HepG2 (cell line): ENCODE data around the gene PKLR. TPM values are rescaled to one million over a fixed set of nuclear protein-coding genes. Genes with fewer than 3 reads are reported as not detected.
A peak's percentile ranks its signal among the peaks of the same experiment; 100 is the strongest.

Experiments
- ATAC-seq: fragments of 200-7000 bp; cut with Tn5 transposase; 3 replicates; pipeline ENCODE4 v1.9.1; 2020; ENCODE audit warnings: mild to moderate bottlenecking, moderate library complexity
- BruUV-seq: library from RNA; stranded (reverse); fragments of 400-500 nt; replicated peaks from 2 replicates; lab custom pipeline; 2021; lab: Mats Ljungman, UMichigan
- CTCF ChIA-PET: fragments of 300-600 bp; formaldehyde crosslinking; extraction: SDS; loops from one replicate; lab custom pipeline; 2021; ENCODE audit warnings: low total read pairs, inconsistent platforms, low intra/inter-chr PET ratio; lab: Yijun Ruan, JAX
- POLR2A ChIA-PET: fragments of 350-600 bp; sonication (Branson Sonifier 250); formaldehyde crosslinking; loops from one replicate; lab custom pipeline; 2020; ENCODE audit warnings: antibody characterized with exemption, inconsistent platforms; lab: Yijun Ruan, JAX
- DNase-seq: peaks from one replicate; pipeline ENCODE4 v3.0.0-alpha.2; 2015; ENCODE audit warnings: low spot score
- FAIRE-seq: peaks from 3 replicates; lab custom pipeline; 2011; peaks lifted over from hg19 to GRCh38; lab: Jason Lieb, UNC
- H2AFZ ChIP-seq: one replicate; pipeline ENCODE4 v1.6.1; 2011; ENCODE audit warnings: low read length, inconsistent platforms
- H3K27ac ChIP-seq: fragments of 300-600 bp; 3 replicates; pipeline ENCODE4 v1.8.0; 2011; ENCODE audit warnings: mixed run types, mild to moderate bottlenecking, mixed read lengths, low read length, inconsistent platforms; ENCODE audit not compliant: insufficient read depth; ENCODE audit errors: extremely low read length
- H3K27me3 ChIP-seq, 2 experiments: fragments of 200-600 bp in 1 of 2; 2 replicates in 1 of 2; 3 replicates in 1 of 2; pipeline versions ENCODE4 v1.6.0 to v1.8.0; 2011; ENCODE audit warnings: low read length in 2 of 2, mild to moderate bottlenecking in 2 of 2, moderate library complexity in 2 of 2, inconsistent platforms in 1 of 2; ENCODE audit not compliant: insufficient read depth in 2 of 2, control insufficient read depth in 1 of 2
- H3K36me3 ChIP-seq, 2 experiments: fragments of 200-600 bp in 1 of 2; replicated peaks in 1 of 2; 2 replicates in 1 of 2; 3 replicates in 1 of 2; pipeline versions ENCODE4 v1.5.1 to v1.8.0; 2011; ENCODE audit warnings: low read length in 2 of 2, inconsistent platforms in 1 of 2; ENCODE audit not compliant: insufficient read depth in 2 of 2, control insufficient read depth in 1 of 2
- H3K4me1 ChIP-seq: 2 replicates; pipeline ENCODE4 v1.5.1; 2012; ENCODE audit warnings: low read length, inconsistent platforms; ENCODE audit not compliant: insufficient read depth
- H3K4me2 ChIP-seq: 2 replicates; pipeline ENCODE4 v1.6.0; 2011; ENCODE audit warnings: low read depth, low read length, inconsistent platforms
- H3K4me3 ChIP-seq, 3 experiments: fragments of 200-600 bp in 1 of 3; sonication (generic), shearing (Covaris generic) in 1 of 3; replicated peaks in 1 of 3; 2 replicates each; pipeline ENCODE4 v1.5.1; 2011 to 2016; ENCODE audit warnings: low read length in 3 of 3, inconsistent platforms in 2 of 3, low read depth in 2 of 3, mild to moderate bottlenecking in 2 of 3, control low read depth in 1 of 3, mixed read lengths in 1 of 3; ENCODE audit not compliant: insufficient read depth in 1 of 3
- H3K79me2 ChIP-seq: one replicate; pipeline ENCODE4 v1.6.1; 2011; ENCODE audit warnings: low read length, inconsistent platforms; ENCODE audit not compliant: insufficient read depth
- H3K9ac ChIP-seq: 2 replicates; pipeline ENCODE4 v1.6.0; 2011; ENCODE audit warnings: mild to moderate bottlenecking, low read depth, low read length, inconsistent platforms; ENCODE audit not compliant: insufficient read depth
- H3K9me3 ChIP-seq: 2 replicates; pipeline ENCODE4 v1.5.1; 2012; ENCODE audit warnings: mild to moderate bottlenecking, low read length
- H4K20me1 ChIP-seq: 2 replicates; pipeline ENCODE4 v1.6.0; 2011; ENCODE audit warnings: inconsistent platforms, mild to moderate bottlenecking, low read length, moderate library complexity; ENCODE audit not compliant: insufficient read depth
- ELF3 ChIP-seq: IDR thresholded peaks from 2 replicates; pipeline ENCODE4 v1.6.1; 2016; ENCODE audit warnings: missing genetic modification reagents, missing compliant biosample characterization
- HNRNPLL ChIP-seq: fragments of 200-400 bp; formaldehyde crosslinking; IDR thresholded peaks from 2 replicates; pipeline ENCODE4 v1.6.1; 2017; ENCODE audit warnings: mild to moderate bottlenecking, low read depth, low read length; ENCODE audit not compliant: poor library complexity, severe bottlenecking
- POLR2G ChIP-seq: fragments of 200-400 bp; formaldehyde crosslinking; IDR thresholded peaks from 2 replicates; pipeline ENCODE4 v1.6.1; 2018; ENCODE audit warnings: mild to moderate bottlenecking, low read depth, low read length, moderate library complexity
- RXRB ChIP-seq: IDR thresholded peaks from 2 replicates; pipeline ENCODE4 v1.6.1; 2016; ENCODE audit warnings: borderline replicate concordance, missing genetic modification reagents, missing compliant biosample characterization
- SIX1 ChIP-seq: sonication (generic); formaldehyde crosslinking; IDR thresholded peaks from 2 replicates; pipeline ENCODE4 v1.4.0; 2020; ENCODE audit warnings: missing genetic modification reagents, borderline replicate concordance
- SMARCC2 ChIP-seq: fragments of 450-650 bp; IDR thresholded peaks from 2 replicates; pipeline ENCODE4 v1.6.1; 2017; ENCODE audit warnings: antibody characterized with exemption, mild to moderate bottlenecking
- SP4 ChIP-seq: sonication (generic); formaldehyde crosslinking; IDR thresholded peaks from 2 replicates; pipeline ENCODE4 v1.8.1; 2023; ENCODE audit warnings: mild to moderate bottlenecking, missing genetic modification reagents
- TP53 ChIP-seq: sonication (generic); formaldehyde crosslinking; conservative IDR thresholded peaks from 2 replicates; pipeline ENCODE4 v1.4.0; 2020; ENCODE audit warnings: missing genetic modification reagents
- ZBTB10 ChIP-seq: sonication (generic); formaldehyde crosslinking; IDR thresholded peaks from 2 replicates; pipeline ENCODE4 v1.4.0; 2020; ENCODE audit warnings: missing genetic modification reagents, borderline replicate concordance
- ZNF17 ChIP-seq: sonication (generic); formaldehyde crosslinking; IDR thresholded peaks from 2 replicates; pipeline ENCODE4 v1.5.0; 2020; ENCODE audit warnings: mild to moderate bottlenecking, missing genetic modification reagents
- ZNF230 ChIP-seq: sonication (generic); formaldehyde crosslinking; IDR thresholded peaks from 2 replicates; pipeline ENCODE4 v1.4.0; 2020; ENCODE audit warnings: mild to moderate bottlenecking, missing genetic modification reagents
- ZNF329 ChIP-seq: sonication (generic); formaldehyde crosslinking; IDR thresholded peaks from 2 replicates; pipeline ENCODE4 v1.9.0; 2021; ENCODE audit warnings: low read depth, mild to moderate bottlenecking, missing genetic modification reagents
- ZNF335 ChIP-seq: sonication (generic); formaldehyde crosslinking; IDR thresholded peaks from 2 replicates; pipeline ENCODE4 v1.4.0; 2020; ENCODE audit warnings: missing genetic modification reagents
- ZNF567 ChIP-seq: sonication (generic); formaldehyde crosslinking; IDR thresholded peaks from 2 replicates; pipeline ENCODE4 v1.8.1; 2023; ENCODE audit warnings: mild to moderate bottlenecking, missing genetic modification reagents, borderline replicate concordance
- WGBS: methylation state at CpG from one replicate; pipeline ENCODE4 v1.1.6; 2017; ENCODE audit warnings: low lambda C conversion rate; 5-methylcytosine and 5-hydroxymethylcytosine counted together
- in situ Hi-C: cut with HindIII; loops from 2 replicates; pipeline ENCODE4 v1.10.0; 2017; ENCODE audit warnings: low pct_unique_long_range_greater_than_20kb; ENCODE audit not compliant: extremely low pct_ligation_motif_present
- intact Hi-C: fragments of 100-400 bp; cut with micrococcal nuclease; formaldehyde crosslinking; loops from one replicate; pipeline ENCODE4 v1.10.0; 2022; ENCODE audit not compliant: unreplicated experiment
- polyA plus RNA-seq, 8 experiments: library from polyadenylated mRNA; depleted of rRNA in 3 of 8; stranded (reverse) in 7 of 8; unstranded in 1 of 8; fragments of >200 nt; fragmentation: Illumina TruSeq in 4 of 8; extraction: Trizol in 4 of 8; gene quantifications; 2 replicates each; pipeline versions ENCODE4 v1.2.1 to v1.2.3, GENCODE V29; 2011 to 2016; ENCODE audit warnings: low read depth in 4 of 8, missing spikeins in 1 of 8, mixed read lengths in 1 of 8; ENCODE audit not compliant: insufficient read depth in 1 of 8
- total RNA-seq, 5 experiments: library from RNA; depleted of rRNA; stranded (reverse); fragments of >200 nt; fragmentation: Illumina TruSeq; extraction: Trizol; gene quantifications; 2 replicates each; pipeline ENCODE4 v1.2.3, GENCODE V29; 2016; ENCODE audit warnings: low read depth in 1 of 5
- TF ChIP-seq, protein P1 (sequence below): sonication (generic); formaldehyde crosslinking; conservative IDR thresholded peaks from 2 replicates; pipeline ENCODE4 v1.4.0; 2020; ENCODE audit warnings: missing genetic modification reagents

Gene PKLR
- total and polyA plus RNA-seq, 2 of the 13 experiments (the other 11 are each of a cell fraction or from before 2014, with no cell fraction given), result 10.3 to 29.3 TPM

DNA sequence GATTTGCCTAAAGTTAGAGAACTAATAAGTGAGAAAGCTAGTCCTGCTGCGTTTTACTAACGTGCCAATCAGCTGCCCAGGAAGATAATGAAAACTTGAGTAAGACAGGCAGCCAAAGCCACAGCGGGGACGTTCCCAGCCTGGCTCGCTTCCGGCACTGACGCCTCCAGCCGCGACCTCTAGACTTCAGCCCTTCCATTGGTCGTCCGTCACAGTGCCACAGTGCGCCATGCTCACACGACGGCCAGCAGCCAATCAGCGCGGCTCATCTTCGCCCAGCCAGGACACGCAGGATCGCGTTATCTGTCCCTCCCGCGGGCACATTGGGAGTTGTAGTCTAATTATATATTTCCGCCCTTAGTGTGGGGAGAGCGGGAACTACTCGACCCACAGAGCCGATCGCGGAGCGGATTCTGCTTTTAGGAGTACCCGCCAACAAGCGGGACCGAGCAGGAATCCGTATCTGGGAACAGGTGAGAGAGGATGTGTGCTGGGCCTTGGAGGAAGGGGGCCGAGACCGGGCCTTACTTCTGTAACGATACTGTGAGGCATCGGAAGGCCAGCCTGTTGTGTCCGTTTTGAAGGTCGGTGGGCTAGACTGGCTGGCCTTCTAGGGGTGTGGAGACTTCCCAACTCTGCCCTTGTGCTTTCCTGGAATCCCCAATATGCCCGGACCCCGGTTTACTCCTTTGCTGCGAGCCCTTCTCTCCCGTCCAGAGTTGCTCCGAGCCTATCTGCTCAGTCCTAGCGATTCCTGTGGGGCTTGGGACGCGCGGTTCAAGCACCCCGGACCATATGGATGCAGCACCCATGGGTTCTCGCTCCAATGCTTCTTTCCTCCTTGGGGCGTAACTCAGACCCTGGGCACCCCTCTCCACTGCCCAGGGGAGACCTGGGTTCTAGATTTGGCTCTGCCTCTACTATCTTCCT is 7.5 kb upstream of the PKLR start, which contains the start of gene FDPS:
Gene FDPS (plus strand): TSS at position 374 of the 930 bp plus-strand sequence. CDS start 924 bp downstream, outside the sequence.
- FAIRE-seq, result peak; percentile 98
- BruUV-seq, result TSS peak; percentile 91
- ATAC-seq, result peak; percentile 92
- peak within 1 kb of the TSS; percentile 92 to 95 (median 94) for H3K4me3 ChIP-seq
- no peak within 1 kb of the TSS for H2AFZ ChIP-seq
- H3K27me3 ChIP-seq, result no peaks in the 10 kb centered on the region; a peak in 1 of 5 replicates
- peak; percentile 97 for DNase-seq
- CTCF ChIA-PET, result interaction anchor here (3.0 to 3.7 kb wide), 2 partner anchors 31 to 58 kb away, joined by 35 to 36 read pairs; partner anchors contain the start of gene HCN3
- peak within 1 kb of the TSS; percentile 83 for H3K27ac ChIP-seq
- intact Hi-C loops, result loop anchor here (1.0 to 10.0 kb wide), 4 partner anchors 15 to 104 kb away; partner anchors contain the start of genes ENTREP3, HCN3, MTX1 and THBS3
- peaks cover 84% of the 10 kb centered on the region for H3K4me1 ChIP-seq
- H3K9ac ChIP-seq, result peak within 1 kb of the TSS; percentile 98
- peaks cover 5 to 14% of the 10 kb centered on the region in 2 experiments; a peak in 4 of 5 replicates for H3K36me3 ChIP-seq
- POLR2A ChIA-PET, result interaction anchor here (0.7 to 5.5 kb wide), 12 partner anchors 8 to 254 kb away, joined by 3 to 51 read pairs (median 7); partner anchors contain the start of genes ASH1L, CLK2, ENTREP3 and HCN3
- peak within 1 kb of the TSS; percentile 77 for H3K4me2 ChIP-seq
- H3K9me3 ChIP-seq, result no peaks in the 10 kb centered on the region
- under 1% methylated on average over 36 of the region's 51 CpGs for WGBS
- in situ Hi-C loops, result loop anchor here (10.0 kb wide), 1 partner anchor 54 kb away; the partner anchor contains the start of gene ENTREP3
- peaks cover 14% of the 10 kb centered on the region for H4K20me1 ChIP-seq
- H3K79me2 ChIP-seq, result peaks cover 58% of the 10 kb centered on the region
- TF ChIP-seq ZNF17, result 0 out of 2 replicates have a peak, but pooled peaks have one; percentile 26
- TF ChIP-seq TP53, result no peak; the same call in 1 of the 2 replicates
- peak; percentile 59 for TF ChIP-seq HNRNPLL
- no peak for TF ChIP-seq SMARCC2
- peak; percentile 68; the same call in 1 of the 2 replicates for TF ChIP-seq ELF3 (CRISPR knock-in tag)
- peak; percentile 74; the same call in 1 of the 2 replicates for TF ChIP-seq ZNF329 (CRISPR knock-in tag)
- peak; percentile 61; the same call in 1 of the 2 replicates for TF ChIP-seq ZNF230 (CRISPR knock-in tag)
- TF ChIP-seq SP4 (CRISPR knock-in tag), result peak; percentile 84
- peak; percentile 56; the same call in 1 of the 2 replicates for TF ChIP-seq ZNF335 (CRISPR knock-in tag)
- 0 out of 2 replicates have a peak, but pooled peaks have one; percentile 45 for TF ChIP-seq ZNF567 (CRISPR knock-in tag)
- 0 out of 2 replicates have a peak, but pooled peaks have one; percentile 8 for TF ChIP-seq SIX1 (CRISPR knock-in tag)
- TF ChIP-seq POLR2G, result peak; percentile 88
- TF ChIP-seq, protein P1, sequence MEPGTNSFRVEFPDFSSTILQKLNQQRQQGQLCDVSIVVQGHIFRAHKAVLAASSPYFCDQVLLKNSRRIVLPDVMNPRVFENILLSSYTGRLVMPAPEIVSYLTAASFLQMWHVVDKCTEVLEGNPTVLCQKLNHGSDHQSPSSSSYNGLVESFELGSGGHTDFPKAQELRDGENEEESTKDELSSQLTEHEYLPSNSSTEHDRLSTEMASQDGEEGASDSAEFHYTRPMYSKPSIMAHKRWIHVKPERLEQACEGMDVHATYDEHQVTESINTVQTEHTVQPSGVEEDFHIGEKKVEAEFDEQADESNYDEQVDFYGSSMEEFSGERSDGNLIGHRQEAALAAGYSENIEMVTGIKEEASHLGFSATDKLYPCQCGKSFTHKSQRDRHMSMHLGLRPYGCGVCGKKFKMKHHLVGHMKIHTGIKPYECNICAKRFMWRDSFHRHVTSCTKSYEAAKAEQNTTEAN (CRISPR knock-in tag), result no peak
- TF ChIP-seq ZBTB10 (CRISPR knock-in tag), result no peak
- TF ChIP-seq RXRB (CRISPR knock-in tag), result peak; percentile 25; the same call in 1 of the 2 replicates
